ENCODE data around the gene PML. TPM values are rescaled to one million over a fixed set of nuclear protein-coding genes. Genes with fewer than 3 reads are reported as not detected.

PML gene
- polyA plus RNA-seq, 1 of the 3 experiments (the other 2 are of a cell fraction) = 18.4 TPM

DNA sequence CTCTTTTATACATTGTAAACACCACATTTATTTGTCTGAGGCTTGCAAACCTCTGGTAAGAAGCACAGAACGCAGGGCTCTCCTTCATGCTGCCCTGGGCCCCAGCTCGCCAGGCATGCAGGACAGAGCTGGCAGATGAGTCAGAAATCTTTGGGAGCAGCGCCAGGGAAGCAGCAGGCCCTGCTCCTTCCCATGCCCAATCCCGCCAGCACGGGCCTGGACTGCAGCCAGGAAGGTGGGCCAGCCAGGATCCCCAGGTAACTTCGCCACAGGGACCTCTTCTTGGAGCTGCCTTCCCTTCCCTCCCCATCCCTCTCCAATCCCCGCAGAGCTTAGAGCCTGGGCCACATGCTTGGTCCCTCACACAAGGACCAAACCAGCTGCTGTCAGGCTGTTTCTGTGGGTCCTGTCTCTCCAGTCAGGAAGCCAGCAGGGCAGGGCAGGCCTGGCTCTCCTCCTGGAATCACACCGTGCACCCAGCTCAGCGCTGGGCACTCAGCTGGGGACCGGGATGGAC lies 11.2 kb upstream of the PML start (continued):
- TF ChIP-seq, protein P1, sequence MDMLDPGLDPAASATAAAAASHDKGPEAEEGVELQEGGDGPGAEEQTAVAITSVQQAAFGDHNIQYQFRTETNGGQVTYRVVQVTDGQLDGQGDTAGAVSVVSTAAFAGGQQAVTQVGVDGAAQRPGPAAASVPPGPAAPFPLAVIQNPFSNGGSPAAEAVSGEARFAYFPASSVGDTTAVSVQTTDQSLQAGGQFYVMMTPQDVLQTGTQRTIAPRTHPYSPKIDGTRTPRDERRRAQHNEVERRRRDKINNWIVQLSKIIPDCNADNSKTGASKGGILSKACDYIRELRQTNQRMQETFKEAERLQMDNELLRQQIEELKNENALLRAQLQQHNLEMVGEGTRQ (IDR thresholded peaks at IDR 0.05; ENCODE audit: borderline replicate concordance, low read depth, low read length) = no peak
- TF ChIP-seq ELF1 (IDR thresholded peaks at IDR 0.05) = no peak
- TF ChIP-seq CHD2 (IDR thresholded peaks at IDR 0.05; ENCODE audit: low read length, partially characterized antibody) = no peak
- peak; percentile 83 for TF ChIP-seq TCF12 (IDR thresholded peaks at IDR 0.05)
- TF ChIP-seq POLR2AphosphoS5 (IDR thresholded peaks at IDR 0.05; ENCODE audit: low read depth, low read length) = peak; percentile 59; the same call in 1 of the 2 replicates
- TF ChIP-seq, protein P2, sequence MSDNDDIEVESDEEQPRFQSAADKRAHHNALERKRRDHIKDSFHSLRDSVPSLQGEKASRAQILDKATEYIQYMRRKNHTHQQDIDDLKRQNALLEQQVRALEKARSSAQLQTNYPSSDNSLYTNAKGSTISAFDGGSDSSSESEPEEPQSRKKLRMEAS (IDR thresholded peaks at IDR 0.05; ENCODE audit: low read depth) = peak; percentile 92
- TF ChIP-seq PBX3 (IDR thresholded peaks at IDR 0.05) = peak; percentile 54; the same call in 1 of the 2 replicates
- TF ChIP-seq IRF3 (IDR thresholded peaks at IDR 0.05; ENCODE audit: low read depth, low read length) = no peak
- no peak for TF ChIP-seq TAF1 (IDR thresholded peaks at IDR 0.05; ENCODE audit: borderline replicate concordance, low read depth, low read length)

DNA sequence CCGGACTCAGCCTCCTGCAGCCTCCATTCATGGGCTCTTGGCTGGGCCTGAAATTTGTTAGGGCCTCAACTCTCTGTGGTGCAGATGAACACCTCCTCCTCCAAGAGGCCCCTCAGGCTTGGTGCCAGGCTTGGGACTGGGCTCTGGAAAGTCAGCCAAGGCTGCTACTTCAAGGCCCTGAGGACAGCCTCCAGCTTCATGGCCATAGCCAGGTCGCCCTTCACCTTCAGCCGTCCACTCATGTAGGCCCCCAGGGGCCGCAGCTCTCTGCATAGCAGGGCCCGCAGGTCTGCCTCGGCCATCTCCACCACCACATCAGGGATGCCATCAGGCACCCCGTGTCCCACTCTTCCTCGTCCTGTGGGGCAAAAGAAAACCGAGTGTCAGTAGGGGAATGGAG lies 10.7 kb upstream of the PML start:
- no peaks in the 10 kb centered on the region for H4K20me1 ChIP-seq (ENCODE audit: insufficient read depth)
- H3K4me2 ChIP-seq = peak overlapping the region; percentile 79; the same call in 1 of the 2 replicates
- H3K9me2 ChIP-seq = no peaks in the 10 kb centered on the region
- peaks cover 27% of the 10 kb centered on the region for H3F3A ChIP-seq (replicated peaks; ENCODE audit: insufficient read depth)
- H2AFZ ChIP-seq (ENCODE audit: low read depth) = no peak overlapping the region
- ChIA-PET CTCF (interaction anchor here (0.8 to 4.2 kb wide), 6 partner anchors 8 to 53 kb away, joined by 3 to 22 read pairs (median 6); partner anchors contain the start of gene STOML1), POLR2A (interaction anchor here (1.6 kb wide), 1 partner anchor 10 kb away, joined by 5 read pairs; the partner anchor contains the start of gene PML)
- peaks cover 38 to 43% of the 10 kb centered on the region in 2 experiments; a peak in 3 of 4 replicates for H3K4me1 ChIP-seq (ENCODE audit: control insufficient read depth in 1 of 2, insufficient read depth in 2 of 2, low read depth in 1 of 2, low read length in 1 of 2)
- no peaks in the 10 kb centered on the region for H3K27me3 ChIP-seq (ENCODE audit: insufficient read depth)
- no peaks in the 10 kb centered on the region for H3K9me3 ChIP-seq
- 98% methylated on average over 9 of the region's 9 CpGs for WGBS (ENCODE audit: low lambda C conversion rate)
- TF ChIP-seq USF1 (IDR thresholded peaks at IDR 0.05; ENCODE audit: borderline replicate concordance, low read depth) = no peak
- no peak for TF ChIP-seq RCOR1 (IDR thresholded peaks at IDR 0.05; ENCODE audit: low read length)
- TF ChIP-seq GABPA (IDR thresholded peaks at IDR 0.05; ENCODE audit: low read depth) = no peak
- TF ChIP-seq MXI1 (IDR thresholded peaks at IDR 0.05; ENCODE audit: low read depth, low read length) = no peak
- TF ChIP-seq, protein P2 (IDR thresholded peaks at IDR 0.05; ENCODE audit: low read depth) = no peak
- no peak for TF ChIP-seq CHD2 (IDR thresholded peaks at IDR 0.05; ENCODE audit: low read length, partially characterized antibody)
- no peak for TF ChIP-seq SIN3A (IDR thresholded peaks at IDR 0.05; ENCODE audit: borderline replicate concordance, low read depth, low read length)
- no peak for TF ChIP-seq POLR2AphosphoS5 (IDR thresholded peaks at IDR 0.05; ENCODE audit: low read depth, low read length)
- TF ChIP-seq RAD21 (IDR thresholded peaks at IDR 0.05; ENCODE audit: low read length) = no peak
- TF ChIP-seq, protein P3, sequence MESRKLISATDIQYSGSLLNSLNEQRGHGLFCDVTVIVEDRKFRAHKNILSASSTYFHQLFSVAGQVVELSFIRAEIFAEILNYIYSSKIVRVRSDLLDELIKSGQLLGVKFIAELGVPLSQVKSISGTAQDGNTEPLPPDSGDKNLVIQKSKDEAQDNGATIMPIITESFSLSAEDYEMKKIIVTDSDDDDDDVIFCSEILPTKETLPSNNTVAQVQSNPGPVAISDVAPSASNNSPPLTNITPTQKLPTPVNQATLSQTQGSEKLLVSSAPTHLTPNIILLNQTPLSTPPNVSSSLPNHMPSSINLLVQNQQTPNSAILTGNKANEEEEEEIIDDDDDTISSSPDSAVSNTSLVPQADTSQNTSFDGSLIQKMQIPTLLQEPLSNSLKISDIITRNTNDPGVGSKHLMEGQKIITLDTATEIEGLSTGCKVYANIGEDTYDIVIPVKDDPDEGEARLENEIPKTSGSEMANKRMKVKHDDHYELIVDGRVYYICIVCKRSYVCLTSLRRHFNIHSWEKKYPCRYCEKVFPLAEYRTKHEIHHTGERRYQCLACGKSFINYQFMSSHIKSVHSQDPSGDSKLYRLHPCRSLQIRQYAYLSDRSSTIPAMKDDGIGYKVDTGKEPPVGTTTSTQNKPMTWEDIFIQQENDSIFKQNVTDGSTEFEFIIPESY (IDR thresholded peaks at IDR 0.05; ENCODE audit: borderline replicate concordance, low read depth) = no peak
- no peak for TF ChIP-seq RFX5 (IDR thresholded peaks at IDR 0.05; ENCODE audit: low read length)
- no peak for TF ChIP-seq NFIC (IDR thresholded peaks at IDR 0.05; ENCODE audit: borderline replicate concordance)
- no peak for TF ChIP-seq NRF1 (IDR thresholded peaks at IDR 0.05; ENCODE audit: low read depth, low read length)
- no peak for TF ChIP-seq MEF2A (IDR thresholded peaks at IDR 0.05; ENCODE audit: borderline replicate concordance, low read depth)
- no peak for TF ChIP-seq RXRA (IDR thresholded peaks at IDR 0.05; ENCODE audit: borderline replicate concordance, low read depth)
- no peak for TF ChIP-seq FOXJ3 (CRISPR knock-in tag; IDR thresholded peaks at IDR 0.05)
- TF ChIP-seq GATA2 (CRISPR knock-in tag; IDR thresholded peaks at IDR 0.05) = no peak
- TF ChIP-seq YY1 (IDR thresholded peaks at IDR 0.05; ENCODE audit: low read depth) = no peak
- no peaks in the 10 kb centered on the region for H3K79me2 ChIP-seq (ENCODE audit: insufficient read depth)
- H3K4me3 ChIP-seq (ENCODE audit: low read depth in 2 of 2, low read length in 1 of 2) = no peak overlapping the region
- no peaks in the 10 kb centered on the region for H3K36me3 ChIP-seq (replicated peaks in 1 of 2; ENCODE audit: control insufficient read depth in 1 of 2, insufficient read depth in 2 of 2, low read length in 1 of 2)
- peak overlapping the region; percentile 90 to 95 for H3K27ac ChIP-seq (ENCODE audit: low read depth in 2 of 2, low read length in 1 of 2)
- no peak for DNase-seq
- peak overlapping the region; percentile 70; the same call in 1 of the 2 replicates for H3K9ac ChIP-seq
